Osteoblast (primary cell): ENCODE measurements around the gene USP1. TPM values are rescaled to one million over a fixed set of nuclear protein-coding genes. Genes with fewer than 3 reads are reported as not detected.

Source experiments
- DNase-seq: peaks from one replicate; pipeline ENCODE4 v3.0.0; 2011; ENCODE audit warnings: low spot score, mixed read lengths; ENCODE audit not compliant: insufficient read length; ENCODE audit errors: missing footprints
- H2AFZ ChIP-seq: 2 replicates; pipeline ENCODE4 v1.6.0; 2011; ENCODE audit warnings: mild to moderate bottlenecking, low read length
- H3K27ac ChIP-seq: 2 replicates; pipeline ENCODE4 v1.5.1; 2011; ENCODE audit warnings: mild to moderate bottlenecking, low read depth, low read length, moderate library complexity
- H3K27me3 ChIP-seq: 2 replicates; pipeline ENCODE4 v1.6.0; 2012; ENCODE audit warnings: mild to moderate bottlenecking, control low read depth, inconsistent platforms, low read length, moderate library complexity; ENCODE audit not compliant: insufficient read depth
- H3K36me3 ChIP-seq: 2 replicates; pipeline ENCODE4 v1.5.1; 2011; ENCODE audit warnings: mild to moderate bottlenecking, low read length, control low read depth, moderate library complexity; ENCODE audit not compliant: insufficient read depth
- H3K4me1 ChIP-seq: 2 replicates; pipeline ENCODE4 v1.5.1; 2011; ENCODE audit warnings: mild to moderate bottlenecking, low read length, control low read depth, moderate library complexity; ENCODE audit not compliant: insufficient read depth
- H3K4me2 ChIP-seq: 2 replicates; pipeline ENCODE4 v1.6.0; 2011; ENCODE audit warnings: mild to moderate bottlenecking, low read length; ENCODE audit not compliant: insufficient read depth
- H3K4me3 ChIP-seq: fragments of 200-600 bp; sonication (generic); 3 replicates; pipeline ENCODE4 v1.5.1; 2012; ENCODE audit warnings: mild to moderate bottlenecking, low read length, inconsistent platforms; ENCODE audit not compliant: insufficient read depth
- H3K79me2 ChIP-seq: 2 replicates; pipeline ENCODE4 v1.6.0; 2012; ENCODE audit warnings: mild to moderate bottlenecking, low read length, control low read depth, inconsistent platforms; ENCODE audit not compliant: insufficient read depth
- H3K9me3 ChIP-seq: 2 replicates; pipeline ENCODE4 v1.5.1; 2011; ENCODE audit warnings: low read depth, low read length, control low read depth
- H4K20me1 ChIP-seq: 2 replicates; pipeline ENCODE4 v1.6.0; 2012; ENCODE audit warnings: mild to moderate bottlenecking, low read length, control low read depth; ENCODE audit not compliant: insufficient read depth
- CTCF ChIP-seq: IDR thresholded peaks from 2 replicates; pipeline ENCODE4 v1.5.1; 2011; ENCODE audit warnings: mild to moderate bottlenecking, low read depth, low read length, moderate library complexity; ENCODE audit errors: extremely low read depth
- total RNA-seq: library from RNA; depleted of rRNA; stranded (reverse); fragments of >200 nt; gene quantifications from 2 replicates; pipeline ENCODE4 v1.2.3, GENCODE V29; 2012

The USP1 gene
- total RNA-seq, 1 donor: 23.5 TPM

- Histone ChIP-seq H2AFZ (peak overlapping the region; percentile 17), H3K79me2 (no peaks in the 10 kb centered on the region), H3K4me2 (no peak overlapping the region), H3K4me3 (no peak overlapping the region), H4K20me1 (no peaks in the 10 kb centered on the region), H3K4me1 (no peaks in the 10 kb centered on the region), H3K27me3 (no peaks in the 10 kb centered on the region), H3K27ac (no peak overlapping the region), H3K36me3 (no peaks in the 10 kb centered on the region), H3K9me3 (no peaks in the 10 kb centered on the region)
- TF ChIP-seq CTCF: no peak
- DNase-seq: no peak
Measured at GRCh38 chr1:62424411-62424810, 12.4 kb upstream of the USP1 start.

GRCh38 chr1:62425041-62425440 lies 11.8 kb upstream of the USP1 start:
- Histone ChIP-seq H3K4me3 (no peak overlapping the region), H2AFZ (no peak overlapping the region), H3K36me3 (no peaks in the 10 kb centered on the region), H3K9me3 (no peaks in the 10 kb centered on the region), H3K4me1 (no peaks in the 10 kb centered on the region), H3K27ac (no peak overlapping the region), H4K20me1 (no peaks in the 10 kb centered on the region), H3K27me3 (no peaks in the 10 kb centered on the region), H3K79me2 (no peaks in the 10 kb centered on the region), H3K4me2 (no peak overlapping the region)
- no peak for DNase-seq
- TF ChIP-seq CTCF: no peak

GRCh38 chr1:62426237-62426636 lies 10.6 kb upstream of the USP1 start:
- no peak for TF ChIP-seq CTCF
- H3K79me2 ChIP-seq: no peaks in the 10 kb centered on the region
- no peak overlapping the region for H3K4me3 ChIP-seq
- H2AFZ ChIP-seq: no peak overlapping the region
- H3K4me1 ChIP-seq: no peaks in the 10 kb centered on the region
- H3K4me2 ChIP-seq: no peak overlapping the region
- no peaks in the 10 kb centered on the region for H3K27me3 ChIP-seq
- H3K36me3 ChIP-seq: no peaks in the 10 kb centered on the region
- DNase-seq: no peak
- H3K9me3 ChIP-seq: no peaks in the 10 kb centered on the region
- no peak overlapping the region for H3K27ac ChIP-seq
- H4K20me1 ChIP-seq: no peaks in the 10 kb centered on the region

- Histone ChIP-seq H3K9me3 (no peaks in the 10 kb centered on the region), H4K20me1 (no peaks in the 10 kb centered on the region), H2AFZ (no peak overlapping the region), H3K4me2 (no peak overlapping the region), H3K36me3 (no peaks in the 10 kb centered on the region), H3K4me3 (no peak overlapping the region), H3K4me1 (no peaks in the 10 kb centered on the region), H3K79me2 (no peaks in the 10 kb centered on the region), H3K27me3 (no peaks in the 10 kb centered on the region), H3K27ac (no peak overlapping the region)
- TF ChIP-seq CTCF: no peak
- DNase-seq: no peak
Measured at GRCh38 chr1:62426794-62427193, 10.1 kb upstream of the USP1 start.
